Measurements from ENCODE around the gene PDE4A. TPM values are rescaled to one million over a fixed set of nuclear protein-coding genes. Genes with fewer than 3 reads are reported as not detected.

Gene PDE4A
- total and polyA plus RNA-seq, 2 experiments from 2014 or later: 2.4 to 15.9 TPM

DNA sequence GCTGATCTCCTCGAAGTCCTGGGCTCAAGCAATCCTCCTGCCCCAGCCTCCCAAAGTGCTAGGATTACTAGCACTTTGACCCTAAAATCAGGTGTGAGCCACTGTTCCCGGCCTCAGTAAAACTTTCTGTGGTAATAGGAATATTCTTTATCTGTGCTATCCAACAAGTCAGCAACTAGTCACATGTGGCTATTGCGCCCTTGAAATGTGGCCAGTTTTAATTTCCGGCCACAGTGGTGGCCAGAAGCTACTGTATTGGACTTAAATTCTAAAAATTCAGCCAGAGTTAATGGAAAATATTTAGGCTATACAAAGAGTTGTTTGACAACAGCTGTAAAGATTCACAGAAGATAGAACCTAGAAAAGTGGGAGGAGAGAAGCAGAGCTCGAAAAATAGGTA, 52.9 kb downstream of the PDE4A start:
- no peaks in the 10 kb centered on the region for H3K36me3 ChIP-seq (ENCODE audit: low read depth)

GRCh38 chr19:10474962-10475451, 54.7 kb downstream of the PDE4A start:
- no peak overlapping the region for H2AFZ ChIP-seq
- no peaks in the 10 kb centered on the region for H3K4me1 ChIP-seq (ENCODE audit: insufficient read depth)
- H3K79me2 ChIP-seq (ENCODE audit: insufficient read depth): no peaks in the 10 kb centered on the region
- no peaks in the 10 kb centered on the region for H3K27me3 ChIP-seq (replicated peaks; ENCODE audit: insufficient read depth)
- no peaks in the 10 kb centered on the region for H3K36me3 ChIP-seq (ENCODE audit: low read depth)
- WGBS, 2 experiments (ENCODE audit: low coverage in 1 of 2, low lambda C conversion rate in 2 of 2, missing lambda C conversion rate in 2 of 2): 77 to 80% methylated on average over 6 of the region's 6 CpGs
- H4K20me1 ChIP-seq (ENCODE audit: insufficient read depth): no peaks in the 10 kb centered on the region
- no peak for TF ChIP-seq EZH2phosphoT487 (IDR thresholded peaks at IDR 0.05; ENCODE audit: insufficient read depth, low read depth)
- TF ChIP-seq EZH2 (IDR thresholded peaks at IDR 0.05; ENCODE audit: insufficient read depth, poor library complexity, severe bottlenecking): no peak
- no peaks in the 10 kb centered on the region for H3F3A ChIP-seq (ENCODE audit: insufficient read depth)
- H3K4me2 ChIP-seq (ENCODE audit: unreplicated experiment): no peak overlapping the region
- H3K4me3 ChIP-seq: no peak overlapping the region
- no peaks in the 10 kb centered on the region for H3K9me2 ChIP-seq (ENCODE audit: insufficient read depth)
- DNase-seq: no peak
- H3K27ac ChIP-seq: no peak overlapping the region
- in situ Hi-C loops (cut with MboI): no loop called here
- H3K9ac ChIP-seq: no peak overlapping the region
- no peaks in the 10 kb centered on the region for H3K9me3 ChIP-seq (ENCODE audit: low read depth)

More for the DNA sequence above, 52.9 kb downstream of the PDE4A start:
- Histone ChIP-seq H3K9ac (no peak overlapping the region), H3K27me3 (replicated peaks; ENCODE audit: insufficient read depth) (no peaks in the 10 kb centered on the region), H3K4me3 (no peak overlapping the region), H3K4me1 (ENCODE audit: insufficient read depth) (no peaks in the 10 kb centered on the region), H4K20me1 (ENCODE audit: insufficient read depth) (no peaks in the 10 kb centered on the region), H3F3A (ENCODE audit: insufficient read depth) (no peaks in the 10 kb centered on the region), H3K79me2 (ENCODE audit: insufficient read depth) (no peaks in the 10 kb centered on the region), H3K9me3 (ENCODE audit: low read depth) (no peaks in the 10 kb centered on the region), H3K4me2 (ENCODE audit: unreplicated experiment) (no peak overlapping the region), H2AFZ (no peak overlapping the region), H3K9me2 (ENCODE audit: insufficient read depth) (no peaks in the 10 kb centered on the region), H3K27ac (no peak overlapping the region)
- no peak for DNase-seq
- in situ Hi-C loops (cut with MboI): no loop called here
- WGBS, 2 experiments (ENCODE audit: low coverage in 1 of 2, low lambda C conversion rate in 2 of 2, missing lambda C conversion rate in 2 of 2): 52 to 57% methylated on average over 5 of the region's 5 CpGs
- no peak for TF ChIP-seq EZH2 (IDR thresholded peaks at IDR 0.05; ENCODE audit: insufficient read depth, poor library complexity, severe bottlenecking)
- TF ChIP-seq EZH2phosphoT487 (IDR thresholded peaks at IDR 0.05; ENCODE audit: insufficient read depth, low read depth): no peak

- DNase-seq: peak; percentile 41
- WGBS, 2 experiments (ENCODE audit: low coverage in 1 of 2, low lambda C conversion rate in 2 of 2, missing lambda C conversion rate in 2 of 2): 1 to 2% methylated on average over 5 of the region's 5 CpGs
- in situ Hi-C loops (cut with MboI): no loop called here
- no peaks in the 10 kb centered on the region for H3K9me2 ChIP-seq (ENCODE audit: insufficient read depth)
- no peak overlapping the region for H2AFZ ChIP-seq
- H3K4me3 ChIP-seq: peak overlapping the region; percentile 37; the same call in 1 of the 2 replicates
- H3K9ac ChIP-seq: no peak overlapping the region
- H3K27ac ChIP-seq: no peak overlapping the region
- H3K27me3 ChIP-seq (replicated peaks; ENCODE audit: insufficient read depth): no peaks in the 10 kb centered on the region
- TF ChIP-seq EZH2 (IDR thresholded peaks at IDR 0.05; ENCODE audit: insufficient read depth, poor library complexity, severe bottlenecking) (no peak), EZH2phosphoT487 (IDR thresholded peaks at IDR 0.05; ENCODE audit: insufficient read depth, low read depth) (no peak)
- H3K9me3 ChIP-seq (ENCODE audit: low read depth): no peaks in the 10 kb centered on the region
- H3K79me2 ChIP-seq (ENCODE audit: insufficient read depth): no peaks in the 10 kb centered on the region
- H3K36me3 ChIP-seq (ENCODE audit: low read depth): no peaks in the 10 kb centered on the region
- no peaks in the 10 kb centered on the region for H3F3A ChIP-seq (ENCODE audit: insufficient read depth)
- H3K4me2 ChIP-seq (ENCODE audit: unreplicated experiment): peak overlapping the region; percentile 72
- H4K20me1 ChIP-seq (ENCODE audit: insufficient read depth): no peaks in the 10 kb centered on the region
- no peaks in the 10 kb centered on the region for H3K4me1 ChIP-seq (ENCODE audit: insufficient read depth)
These were observed 58.1 kb downstream of the PDE4A start for GRCh38 chr19:10478476-10478875.

GRCh38 chr19:10478903-10479384, 58.6 kb downstream of the PDE4A start:
- Histone ChIP-seq H4K20me1 (ENCODE audit: insufficient read depth) (no peaks in the 10 kb centered on the region), H3K4me2 (ENCODE audit: unreplicated experiment) (peak overlapping the region; percentile 78), H3K9me3 (ENCODE audit: low read depth) (no peaks in the 10 kb centered on the region), H3F3A (ENCODE audit: insufficient read depth) (peaks cover 3% of the 10 kb centered on the region; the same call in 1 of the 2 replicates), H3K4me1 (ENCODE audit: insufficient read depth) (no peaks in the 10 kb centered on the region), H3K27ac (no peak overlapping the region), H3K36me3 (ENCODE audit: low read depth) (no peaks in the 10 kb centered on the region), H3K27me3 (replicated peaks; ENCODE audit: insufficient read depth) (no peaks in the 10 kb centered on the region), H3K9ac (peak overlapping the region; percentile 47), H2AFZ (peak overlapping the region; percentile 75), H3K79me2 (ENCODE audit: insufficient read depth) (no peaks in the 10 kb centered on the region), H3K9me2 (ENCODE audit: insufficient read depth) (no peaks in the 10 kb centered on the region), H3K4me3 (peak overlapping the region; percentile 64)
- peak; percentile 93 for DNase-seq
- WGBS, 2 experiments (ENCODE audit: low coverage in 1 of 2, low lambda C conversion rate in 2 of 2, missing lambda C conversion rate in 2 of 2): 4% methylated on average over 15 to 19 of the region's 36 CpGs
- no peak for TF ChIP-seq EZH2phosphoT487 (IDR thresholded peaks at IDR 0.05; ENCODE audit: insufficient read depth, low read depth)
- no peak for TF ChIP-seq EZH2 (IDR thresholded peaks at IDR 0.05; ENCODE audit: insufficient read depth, poor library complexity, severe bottlenecking)
- in situ Hi-C loops (cut with MboI): no loop called here
